Kidney (tissue), 14 donors: ENCODE data around the gene EMC6. TPM values are rescaled to one million over a fixed set of nuclear protein-coding genes. Genes with fewer than 3 reads are reported as not detected.

ENCODE experiments used
- DNase-seq, 5 donors: peaks; one replicate each; pipeline ENCODE4 v3.0.0-alpha.2; 2013 to 2020
- FAIRE-seq: peaks from 2 replicates; lab custom pipeline; 2012; peaks lifted over from hg19 to GRCh38; lab: Jason Lieb, UNC
- H3K27ac ChIP-seq, 2 donors: one replicate each; pipeline ENCODE4 v1.7.0; 2013; ENCODE audit warnings: low read depth in 2 of 2, low read length in 2 of 2, inconsistent platforms in 1 of 2
- H3K27me3 ChIP-seq: one replicate; pipeline ENCODE4 v1.7.1; 2013; ENCODE audit warnings: low read length, inconsistent platforms; ENCODE audit not compliant: control insufficient read depth, insufficient read depth
- H3K36me3 ChIP-seq, 3 donors: one replicate each; pipeline versions ENCODE4 v1.7.0 to v1.7.1; 2013; ENCODE audit warnings: low read length in 3 of 3, control low read depth in 1 of 3, inconsistent platforms in 1 of 3; ENCODE audit not compliant: insufficient read depth in 3 of 3, control insufficient read depth in 2 of 3
- H3K4me1 ChIP-seq, 3 donors: one replicate each; pipeline versions ENCODE4 v1.7.0 to v1.7.1; 2013; ENCODE audit warnings: low read length in 3 of 3, inconsistent platforms in 1 of 3, low read depth in 1 of 3; ENCODE audit not compliant: control insufficient read depth in 2 of 3, insufficient read depth in 2 of 3
- H3K4me3 ChIP-seq, 3 donors: one replicate each; pipeline versions ENCODE4 v1.7.0 to v1.8.1; 2013; ENCODE audit warnings: low read length in 3 of 3, control low read depth in 1 of 3, inconsistent platforms in 1 of 3
- H3K9ac ChIP-seq, 3 donors: one replicate each; pipeline versions ENCODE4 v1.7.0 to v1.7.1; 2013; ENCODE audit warnings: low read length in 3 of 3, control low read depth in 1 of 3, inconsistent platforms in 1 of 3
- H3K9me3 ChIP-seq, 3 donors: one replicate each; pipeline versions ENCODE4 v1.7.0 to v1.7.1; 2013; ENCODE audit warnings: low read length in 3 of 3, control low read depth in 1 of 3, inconsistent platforms in 1 of 3; ENCODE audit not compliant: control insufficient read depth in 2 of 3, insufficient read depth in 1 of 3
- CTCF ChIP-seq: IDR thresholded peaks from 3 replicates; pipeline ENCODE4 v1.5.1; 2012; ENCODE audit warnings: mild to moderate bottlenecking, moderate library complexity, borderline replicate concordance; ENCODE audit not compliant: insufficient read depth; ENCODE audit errors: extremely low read depth
- intact Hi-C: fragments of 100-400 bp; cut with DNase I; formaldehyde crosslinking; loops from one replicate; pipeline ENCODE4 v1.11.1; 2022
- polyA plus RNA-seq: library from polyadenylated mRNA; stranded (reverse); fragments of 350-450 nt; fragmentation: Illumina TruSeq; extraction: RNeasy Lipid Tissue Mini Kit (QIAGEN cat#74804); gene quantifications from one replicate; pipeline ENCODE4 v1.2.3, GENCODE V29; 2014; ENCODE audit warnings: low read depth, low replicate concordance; ENCODE audit not compliant: insufficient read depth
- total RNA-seq: library from RNA; stranded (reverse); fragmentation: NEBNext Ultra II Directional; extraction: Animal tissue kit (Norgen Biotek cat#: 25700); gene quantifications from one replicate; pipeline ENCODE4 v1.2.1, GENCODE V29; 2021
- donor health status: control.
- donor health status: control.
- donor health status: control.
- donor health status: control.
- donor health status: control.
- donor health status: DM: yes; HTN: yes; CAD: no.
- donor health status: Normal renal cell carcinoma (clear cell type).

The EMC6 gene
- total and polyA plus RNA-seq, 2 donors from 2014 or later: 25.6 to 77.1 TPM

GRCh38 chr17:3689262-3690093 lies 20.9 kb downstream of the EMC6 start:
- Histone ChIP-seq H3K4me3 (no peak overlapping the region), H3K4me1 (no peaks in the 10 kb centered on the region), H3K9ac (no peak overlapping the region), H3K9me3 (no peaks in the 10 kb centered on the region), H3K36me3 (no peaks in the 10 kb centered on the region), H3K27me3 (peaks cover 3% of the 10 kb centered on the region), H3K27ac (no peak overlapping the region)
- peak in 1 of 5 donors; percentile 43 for DNase-seq
- intact Hi-C loops: no loop called here
- FAIRE-seq: no peak
- TF ChIP-seq CTCF: no peak

GRCh38 chr17:3690094-3690715 lies 21.6 kb downstream of the EMC6 start:
- FAIRE-seq: no peak
- peak in 1 of 5 donors; percentile 64 for DNase-seq
- H3K27me3 ChIP-seq: no peaks in the 10 kb centered on the region

GRCh38 chr17:3691617-3692067 lies 23.0 kb downstream of the EMC6 start:
- TF ChIP-seq CTCF: no peak
- FAIRE-seq (no peak), DNase-seq (no peak)
- Histone ChIP-seq H3K36me3 (no peaks in the 10 kb centered on the region), H3K4me3 (no peak overlapping the region), H3K27ac (no peak overlapping the region), H3K4me1 (peaks cover 0 to 3% (median 0%) of the 10 kb centered on the region in 3 donors), H3K27me3 (no peaks in the 10 kb centered on the region), H3K9ac (no peak overlapping the region), H3K9me3 (no peaks in the 10 kb centered on the region)
- intact Hi-C loops: no loop called here

More at GRCh38 chr17:3690094-3690715, 21.6 kb downstream of the EMC6 start:
- Histone ChIP-seq H3K36me3 (no peaks in the 10 kb centered on the region), H3K27ac (no peak overlapping the region), H3K4me3 (no peak overlapping the region), H3K9me3 (no peaks in the 10 kb centered on the region), H3K9ac (no peak overlapping the region), H3K4me1 (no peaks in the 10 kb centered on the region)
- TF ChIP-seq CTCF: no peak
- intact Hi-C loops: no loop called here
